Keratinocyte (primary cell): Measurements from ENCODE around the gene ATP8A1.

Experiments
- CTCF ChIP-seq, 3 experiments: IDR thresholded peaks in 1 of 3; conservative IDR thresholded peaks in 1 of 3; optimal IDR thresholded peaks in 1 of 3; 2 replicates in 2 of 3; 3 replicates in 1 of 3; pipeline versions ENCODE3 to v1.5.1; 2011; ENCODE audit warnings: low read length in 3 of 3, mild to moderate bottlenecking in 3 of 3, moderate library complexity in 2 of 3, control low read depth in 1 of 3, inconsistent platforms in 1 of 3; ENCODE audit not compliant: insufficient read depth in 2 of 3; ENCODE audit errors: extremely low read depth in 1 of 3
- EZH2 ChIP-seq: IDR thresholded peaks from one replicate; pipeline ENCODE4 v1.6.1; 2012; ENCODE audit warnings: inconsistent platforms, mild to moderate bottlenecking, low read length, moderate library complexity

- TF ChIP-seq CTCF (optimal IDR thresholded peaks at IDR 0.05 in 1 of 3, IDR thresholded peaks at IDR 0.05 in 1 of 3, conservative IDR thresholded peaks at IDR 0.05 in 1 of 3; ENCODE audit: extremely low read depth in 1 of 3, insufficient read depth in 2 of 3, low read length in 3 of 3) (no peak), EZH2 (no peak)
Observed at GRCh38 chr4:42490015-42490414, 166.9 kb downstream of the ATP8A1 start.
